ENCODE measurements around the gene CFAP45.

Gene CFAP45

DNA sequence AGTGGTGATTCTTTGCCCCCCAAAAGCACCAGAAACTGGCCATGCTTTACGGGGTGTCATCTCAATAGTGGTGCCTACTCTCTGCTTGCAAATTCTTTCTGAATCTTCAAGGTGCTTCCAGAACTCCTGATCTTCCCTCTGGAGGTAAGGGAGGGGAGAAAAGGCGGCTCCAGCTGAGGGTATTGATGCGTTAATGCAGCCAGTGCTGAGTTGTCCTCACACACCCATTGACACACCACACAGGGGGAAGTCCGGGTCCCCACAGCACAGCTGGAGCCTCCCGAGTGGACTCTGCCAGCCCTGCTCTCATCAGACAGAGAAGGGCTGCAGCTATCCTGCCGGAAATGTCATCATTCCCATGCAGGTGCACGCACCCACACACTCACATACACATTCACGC is 38.7 kb downstream of the CFAP45 start:
- Mint-ChIP-seq H3K4me3 (no peak overlapping the region), H3K36me3 (ENCODE audit: low read depth) (no peaks in the 10 kb centered on the region), H3K4me1 (ENCODE audit: low read depth) (peaks cover 11% of the 10 kb centered on the region), H3K9me3 (no peaks in the 10 kb centered on the region), H3K27me3 (peaks cover 48% of the 10 kb centered on the region), H3K27ac (no peak overlapping the region)
- intact Hi-C loops (cut with micrococcal nuclease): no loop called here

DNA sequence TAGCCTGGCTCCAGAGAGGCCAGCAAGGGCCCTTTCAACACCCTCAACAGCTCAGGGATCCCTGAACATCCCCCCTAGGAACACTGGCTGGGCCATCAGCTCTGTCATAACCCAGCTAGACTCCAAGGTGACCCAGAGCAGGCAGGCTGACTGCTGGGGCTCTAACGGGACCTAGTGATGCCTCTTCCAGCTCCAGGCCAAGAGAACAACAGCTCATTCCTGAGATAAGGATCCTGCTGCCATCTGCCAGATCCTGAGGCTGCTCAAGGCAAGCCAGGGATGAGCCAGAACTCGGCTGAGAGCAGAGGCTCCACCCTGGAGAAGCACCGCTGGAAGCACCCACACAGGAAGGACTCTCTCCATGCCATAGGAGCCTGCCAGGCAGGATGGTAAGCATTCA is 39.5 kb downstream of the CFAP45 start:
- peaks cover 17% of the 10 kb centered on the region for H3K4me1 Mint-ChIP-seq (ENCODE audit: low read depth)
- peaks cover 44% of the 10 kb centered on the region for H3K27me3 Mint-ChIP-seq
- no peaks in the 10 kb centered on the region for H3K36me3 Mint-ChIP-seq (ENCODE audit: low read depth)
- H3K4me3 Mint-ChIP-seq: no peak overlapping the region
- no peak overlapping the region for H3K27ac Mint-ChIP-seq
- intact Hi-C loops (cut with micrococcal nuclease): no loop called here
- H3K9me3 Mint-ChIP-seq: no peaks in the 10 kb centered on the region

DNA sequence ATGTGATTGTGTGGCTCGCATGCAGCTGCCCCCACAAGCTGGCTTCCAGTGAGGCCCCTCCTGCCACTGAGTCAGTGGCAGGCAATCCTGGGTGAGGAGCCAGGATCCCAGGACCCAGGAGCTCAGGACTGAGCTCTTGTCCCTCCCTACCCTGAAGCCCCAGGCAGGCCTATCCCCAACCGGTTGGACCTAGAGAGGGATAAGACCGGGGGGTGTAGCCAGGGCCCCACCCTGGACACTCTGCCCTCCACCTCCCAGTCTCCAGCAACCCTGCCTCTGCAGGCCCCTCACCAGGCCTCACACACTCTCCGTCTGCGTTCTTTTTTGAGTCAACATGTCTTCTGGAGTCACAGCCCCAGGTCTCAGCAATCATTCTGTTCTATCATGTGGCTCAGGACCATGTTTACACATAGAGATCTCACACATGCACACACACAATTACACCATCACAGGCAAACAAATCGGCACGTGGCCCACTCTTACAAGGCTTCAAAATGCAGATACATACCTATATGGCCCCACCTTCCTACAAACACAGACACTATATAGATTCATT is 40.1 kb downstream of the CFAP45 start:
- H3K36me3 Mint-ChIP-seq (ENCODE audit: low read depth): no peaks in the 10 kb centered on the region
- no peak overlapping the region for H3K4me3 Mint-ChIP-seq
- intact Hi-C loops (cut with micrococcal nuclease): no loop called here
- H3K27ac Mint-ChIP-seq: no peak overlapping the region
- peaks cover 46% of the 10 kb centered on the region for H3K27me3 Mint-ChIP-seq
- H3K9me3 Mint-ChIP-seq: no peaks in the 10 kb centered on the region
- peaks cover 23% of the 10 kb centered on the region for H3K4me1 Mint-ChIP-seq (ENCODE audit: low read depth)

DNA sequence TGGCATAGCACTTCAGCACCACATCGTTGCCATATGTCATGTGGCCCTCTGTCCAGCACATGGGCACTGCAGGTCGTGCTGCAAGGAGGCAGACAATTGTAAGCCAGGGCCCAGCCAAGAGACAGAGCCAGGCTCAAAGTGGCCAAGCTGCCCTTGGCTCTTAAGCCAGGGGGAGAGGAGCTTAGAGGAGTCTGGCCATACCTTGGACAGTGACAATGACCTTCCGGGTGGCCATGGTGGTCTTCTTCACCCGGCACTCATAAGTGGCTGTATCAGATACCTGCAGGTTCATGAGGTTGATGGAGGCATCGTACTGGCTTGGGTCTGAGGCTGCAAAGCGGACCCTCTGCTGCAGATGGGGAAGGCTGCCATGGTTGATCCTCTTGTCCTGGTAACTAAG is 42.1 kb downstream of the CFAP45 start:
- peaks cover 38% of the 10 kb centered on the region for H3K27me3 Mint-ChIP-seq
- H3K9me3 Mint-ChIP-seq: no peaks in the 10 kb centered on the region
- H3K27ac Mint-ChIP-seq: no peak overlapping the region
- no peak overlapping the region for H3K4me3 Mint-ChIP-seq
- H3K4me1 Mint-ChIP-seq (ENCODE audit: low read depth): peaks cover 31% of the 10 kb centered on the region
- no peaks in the 10 kb centered on the region for H3K36me3 Mint-ChIP-seq (ENCODE audit: low read depth)
- intact Hi-C loops (cut with micrococcal nuclease): no loop called here

DNA sequence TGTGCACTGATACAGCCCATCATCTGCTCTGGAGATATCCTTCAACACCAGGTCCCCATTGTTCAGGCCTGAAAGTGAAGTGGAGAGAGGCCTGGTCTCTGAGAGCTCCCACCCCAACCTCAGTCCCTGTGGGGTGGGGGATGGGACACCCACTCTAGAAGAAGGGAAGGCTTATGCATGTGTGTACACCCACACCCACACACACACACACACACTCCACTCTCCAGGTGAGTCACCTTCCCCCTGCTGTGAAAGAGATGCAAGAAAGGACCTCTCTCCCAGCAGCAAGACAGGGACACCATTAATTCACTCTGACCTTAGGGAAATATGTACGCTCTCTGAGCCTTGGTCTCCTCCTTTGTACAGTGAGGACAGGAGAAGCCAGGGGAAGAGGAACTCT is 43.4 kb downstream of the CFAP45 start:
- H3K36me3 Mint-ChIP-seq (ENCODE audit: low read depth): no peaks in the 10 kb centered on the region
- peaks cover 31% of the 10 kb centered on the region for H3K27me3 Mint-ChIP-seq
- H3K4me3 Mint-ChIP-seq: no peak overlapping the region
- H3K9me3 Mint-ChIP-seq: no peaks in the 10 kb centered on the region
- no peak overlapping the region for H3K27ac Mint-ChIP-seq
- H3K4me1 Mint-ChIP-seq (ENCODE audit: low read depth): peaks cover 42% of the 10 kb centered on the region
- intact Hi-C loops (cut with micrococcal nuclease): no loop called here

DNA sequence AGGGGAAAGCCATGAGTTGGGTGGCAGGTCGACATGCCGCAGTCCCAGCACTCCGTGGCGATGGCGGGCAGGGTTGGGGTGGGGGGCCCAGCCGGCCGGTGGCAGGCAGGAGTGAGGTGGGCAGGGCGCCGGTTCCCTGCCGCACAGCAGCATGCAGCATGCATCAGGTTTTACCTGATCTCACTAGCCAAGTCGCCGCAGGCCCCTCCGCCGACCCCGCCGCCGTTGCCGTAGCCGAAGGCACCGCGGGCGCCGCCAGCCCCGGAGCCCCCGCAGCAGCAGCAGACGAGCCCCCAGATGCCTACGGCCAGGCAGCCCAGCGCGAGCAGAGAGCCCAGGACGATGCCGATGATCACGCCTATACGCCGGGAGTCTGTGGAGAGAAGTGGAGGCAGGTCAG is 44.3 kb downstream of the CFAP45 start:
- no peaks in the 10 kb centered on the region for H3K9me3 Mint-ChIP-seq
- H3K27me3 Mint-ChIP-seq: peaks cover 26% of the 10 kb centered on the region
- H3K4me1 Mint-ChIP-seq (ENCODE audit: low read depth): peaks cover 50% of the 10 kb centered on the region
- no peak overlapping the region for H3K4me3 Mint-ChIP-seq
- H3K36me3 Mint-ChIP-seq (ENCODE audit: low read depth): no peaks in the 10 kb centered on the region
- H3K27ac Mint-ChIP-seq: no peak overlapping the region
- intact Hi-C loops (cut with micrococcal nuclease): no loop called here

DNA sequence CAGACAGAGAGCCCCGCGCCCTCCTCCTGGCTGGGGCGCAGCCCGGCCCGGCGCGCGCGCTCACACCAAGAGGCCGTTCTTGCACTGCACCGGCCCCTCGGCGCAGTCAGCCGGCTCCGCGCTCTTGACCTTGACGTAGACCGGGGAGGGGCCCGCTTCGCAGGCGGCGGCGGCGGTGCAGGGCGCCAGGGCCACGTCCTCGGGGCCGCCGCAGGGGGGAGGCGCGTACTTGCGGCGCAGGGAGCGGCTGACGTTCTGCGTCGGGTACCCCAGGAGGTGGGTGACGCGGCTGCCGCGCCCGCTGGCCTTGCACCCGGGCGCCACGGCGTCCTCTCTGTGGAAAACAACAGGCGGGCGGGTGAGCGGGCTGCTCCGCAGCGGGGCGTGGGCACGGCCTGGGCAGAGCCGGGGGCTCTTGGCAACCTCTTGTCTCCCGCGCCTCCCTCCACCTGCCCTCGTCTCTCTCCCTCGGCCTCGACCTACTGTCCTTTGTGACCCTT is 45.2 kb downstream of the CFAP45 start:
- Mint-ChIP-seq H3K4me1 (ENCODE audit: low read depth) (peaks cover 59% of the 10 kb centered on the region), H3K27ac (peak overlapping the region; percentile 18), H3K27me3 (peaks cover 17% of the 10 kb centered on the region), H3K9me3 (no peaks in the 10 kb centered on the region), H3K4me3 (peak overlapping the region; percentile 72), H3K36me3 (ENCODE audit: low read depth) (no peaks in the 10 kb centered on the region)
- intact Hi-C loops (cut with micrococcal nuclease): no loop called here

DNA sequence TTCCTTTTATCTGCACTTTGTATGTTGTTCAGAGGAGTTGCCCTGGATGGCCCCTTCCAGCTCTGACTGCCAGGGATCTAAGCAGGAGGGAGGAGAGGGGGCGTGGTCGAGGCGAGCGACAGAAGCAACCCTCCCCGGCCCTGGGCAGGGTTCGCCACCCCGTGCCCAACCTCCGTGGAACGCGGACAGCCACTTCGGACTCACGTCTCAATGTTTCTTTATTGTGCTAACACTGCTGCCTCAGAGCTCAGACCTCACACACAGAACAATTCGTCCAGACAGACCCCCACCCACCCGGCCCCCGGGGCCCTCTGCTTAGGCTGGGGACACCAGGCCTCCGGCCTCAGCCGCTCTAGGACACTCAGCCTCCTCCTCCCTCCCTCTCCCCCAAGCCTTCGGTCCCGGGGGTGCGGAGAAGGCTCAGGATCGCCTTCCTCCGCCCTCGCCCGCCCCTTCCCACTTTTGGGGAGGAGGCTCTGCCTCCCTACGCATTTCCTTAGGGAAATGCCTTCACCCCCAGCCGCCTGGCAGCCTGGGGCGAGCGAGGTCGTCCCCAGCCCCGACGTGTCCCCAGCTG is 45.8 kb downstream of the CFAP45 start:
- intact Hi-C loops (cut with micrococcal nuclease): no loop called here
- Mint-ChIP-seq H3K27me3 (peaks cover 17% of the 10 kb centered on the region), H3K9me3 (no peaks in the 10 kb centered on the region), H3K4me1 (ENCODE audit: low read depth) (peaks cover 61% of the 10 kb centered on the region), H3K4me3 (peak overlapping the region; percentile 72), H3K36me3 (ENCODE audit: low read depth) (no peaks in the 10 kb centered on the region), H3K27ac (no peak overlapping the region)

DNA sequence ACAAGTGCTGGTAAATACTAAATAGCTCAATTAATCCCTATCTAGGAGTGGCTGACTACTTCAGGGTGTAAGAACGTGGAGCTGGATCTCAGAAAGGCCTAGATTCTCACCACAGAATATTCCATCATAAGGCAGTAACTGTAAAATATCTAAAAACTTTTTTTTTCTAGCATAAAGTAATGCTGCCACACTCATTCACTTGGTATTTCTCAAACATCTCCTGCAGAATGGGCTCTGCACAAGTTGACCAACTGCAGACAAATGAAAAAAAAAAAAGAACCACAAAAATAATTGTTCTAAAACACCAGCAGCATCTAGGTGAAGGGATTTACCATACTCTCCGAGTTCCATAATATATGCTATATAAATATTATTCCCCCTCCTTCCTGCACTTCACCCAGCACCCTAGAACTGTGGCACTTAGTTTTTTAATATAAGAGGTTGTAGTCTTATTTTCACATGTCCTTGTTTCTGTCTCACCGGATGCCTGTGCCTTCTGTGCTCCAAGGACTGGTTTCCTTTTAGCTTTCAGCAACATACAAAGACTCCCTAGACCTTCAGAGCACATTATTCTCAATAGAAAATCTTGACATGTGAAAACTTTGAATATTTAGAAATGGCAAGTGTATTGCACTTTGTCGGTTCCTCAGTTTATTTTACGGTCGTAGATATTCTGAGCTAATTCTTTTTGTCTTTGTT is 46.4 kb downstream of the CFAP45 start:
- peaks cover 68% of the 10 kb centered on the region for H3K4me1 Mint-ChIP-seq (ENCODE audit: low read depth)
- no peak overlapping the region for H3K4me3 Mint-ChIP-seq
- H3K27ac Mint-ChIP-seq: no peak overlapping the region
- no peaks in the 10 kb centered on the region for H3K36me3 Mint-ChIP-seq (ENCODE audit: low read depth)
- intact Hi-C loops (cut with micrococcal nuclease): no loop called here
- peaks cover 17% of the 10 kb centered on the region for H3K27me3 Mint-ChIP-seq
- no peaks in the 10 kb centered on the region for H3K9me3 Mint-ChIP-seq

DNA sequence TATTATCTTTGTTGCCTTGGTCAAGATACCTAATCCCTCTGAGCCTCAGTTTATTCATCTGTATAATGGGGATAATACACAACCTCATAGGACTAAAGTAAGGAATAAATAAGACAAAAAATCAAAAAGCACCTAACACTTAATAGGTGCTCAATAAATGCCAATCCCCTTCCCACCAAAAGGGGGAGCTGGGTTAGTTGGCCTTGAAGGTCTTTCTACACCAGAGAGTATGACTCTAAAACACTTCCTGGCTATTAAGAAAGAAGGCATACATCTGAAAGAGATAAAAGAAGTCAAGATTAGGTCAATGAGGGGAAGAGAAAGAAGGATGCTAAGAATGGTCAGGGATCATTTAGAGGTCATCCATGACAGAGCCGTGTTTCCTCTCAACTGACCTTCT is 48.6 kb downstream of the CFAP45 start:
- H3K27me3 Mint-ChIP-seq: peaks cover 18% of the 10 kb centered on the region
- H3K4me1 Mint-ChIP-seq (ENCODE audit: low read depth): peaks cover 74% of the 10 kb centered on the region
- H3K36me3 Mint-ChIP-seq (ENCODE audit: low read depth): no peaks in the 10 kb centered on the region
- H3K4me3 Mint-ChIP-seq: no peak overlapping the region
- intact Hi-C loops (cut with micrococcal nuclease): no loop called here
- no peak overlapping the region for H3K27ac Mint-ChIP-seq
- H3K9me3 Mint-ChIP-seq: no peaks in the 10 kb centered on the region

DNA sequence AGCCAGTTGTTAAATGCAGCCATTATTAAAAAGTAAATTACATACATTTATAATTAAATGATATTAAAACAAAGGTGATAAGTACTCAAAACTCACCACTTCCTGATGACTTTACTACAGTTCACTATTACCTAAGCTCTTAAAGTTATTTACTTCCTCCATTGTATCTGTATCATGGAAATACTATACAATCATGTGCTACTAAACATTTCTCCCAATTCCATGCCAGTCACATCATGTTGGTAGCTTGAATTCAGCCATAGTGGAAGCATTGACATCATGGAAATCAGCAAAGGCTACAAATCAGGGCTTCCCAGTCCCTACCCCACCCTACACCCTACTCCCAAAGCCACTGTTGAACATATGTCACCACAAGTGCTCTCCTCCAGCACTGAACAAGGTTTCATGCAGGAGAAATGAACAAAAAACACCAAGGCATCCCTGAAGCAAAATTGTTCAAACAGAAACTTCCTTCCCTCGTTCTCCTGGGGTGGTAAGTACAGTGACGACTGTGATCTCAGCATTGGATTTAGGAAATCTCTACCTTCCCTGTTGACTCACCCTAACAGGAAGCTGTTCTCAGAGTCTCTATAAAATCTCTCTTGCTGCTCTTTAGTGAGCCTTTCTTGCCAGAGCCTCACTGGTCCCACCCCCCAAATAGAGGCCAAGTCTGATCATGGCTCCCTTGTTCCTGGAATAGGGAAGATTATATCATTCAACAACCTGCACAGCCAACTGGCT is 50.2 kb downstream of the CFAP45 start:
- no peaks in the 10 kb centered on the region for H3K9me3 Mint-ChIP-seq
- intact Hi-C loops (cut with micrococcal nuclease): no loop called here
- no peak overlapping the region for H3K4me3 Mint-ChIP-seq
- peaks cover 14% of the 10 kb centered on the region for H3K27me3 Mint-ChIP-seq
- no peaks in the 10 kb centered on the region for H3K36me3 Mint-ChIP-seq (ENCODE audit: low read depth)
- H3K4me1 Mint-ChIP-seq (ENCODE audit: low read depth): peaks cover 59% of the 10 kb centered on the region
- no peak overlapping the region for H3K27ac Mint-ChIP-seq

DNA sequence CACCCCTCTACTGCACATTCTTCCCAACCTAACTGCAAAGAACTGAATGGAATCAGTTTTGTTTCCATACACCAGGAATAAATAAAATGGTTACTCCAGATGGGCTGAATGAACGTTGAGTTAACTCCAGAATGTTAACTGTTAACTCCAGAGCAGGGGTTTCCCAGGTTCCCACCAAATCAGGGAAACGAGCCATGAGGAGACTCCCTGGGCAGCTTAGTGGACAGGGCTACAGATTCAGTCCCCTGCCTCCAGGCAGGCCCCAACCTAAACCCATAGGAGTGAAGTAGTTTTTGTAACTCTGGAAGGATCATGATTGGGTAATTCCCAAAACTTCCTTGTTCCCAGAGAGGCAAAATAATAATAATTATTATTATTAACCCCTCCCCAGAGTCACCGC is 51.6 kb downstream of the CFAP45 start:
- no peaks in the 10 kb centered on the region for H3K9me3 Mint-ChIP-seq
- no peaks in the 10 kb centered on the region for H3K36me3 Mint-ChIP-seq (ENCODE audit: low read depth)
- H3K27me3 Mint-ChIP-seq: peaks cover 21% of the 10 kb centered on the region

DNA sequence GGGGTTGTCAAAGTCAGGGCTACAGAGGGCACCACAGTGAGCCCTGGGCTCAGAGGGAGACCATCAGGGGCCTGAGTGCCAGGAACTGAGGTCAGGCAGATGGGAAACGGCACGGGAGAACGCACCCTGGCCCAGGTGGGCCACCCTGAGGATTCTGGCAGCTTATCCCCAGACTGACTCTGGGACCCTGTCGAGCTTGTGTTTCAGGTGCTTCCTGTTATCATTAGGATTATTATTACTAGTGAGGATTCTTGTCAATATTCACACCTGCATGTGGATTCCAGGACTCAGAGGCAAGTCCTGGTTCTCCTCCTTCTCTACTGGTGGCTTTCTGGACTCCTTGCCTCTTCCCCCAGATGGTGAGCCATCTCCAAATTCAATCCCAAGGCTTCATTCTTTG is 52.7 kb downstream of the CFAP45 start:
- H3K27ac Mint-ChIP-seq: no peak overlapping the region
- H3K36me3 Mint-ChIP-seq (ENCODE audit: low read depth): no peaks in the 10 kb centered on the region
- intact Hi-C loops (cut with micrococcal nuclease): no loop called here

More for the DNA sequence above, 51.6 kb downstream of the CFAP45 start:
- peaks cover 52% of the 10 kb centered on the region for H3K4me1 Mint-ChIP-seq (ENCODE audit: low read depth)
- H3K4me3 Mint-ChIP-seq: no peak overlapping the region
- H3K27ac Mint-ChIP-seq: no peak overlapping the region
- intact Hi-C loops (cut with micrococcal nuclease): no loop called here

More for the DNA sequence above, 52.7 kb downstream of the CFAP45 start:
- peaks cover 21% of the 10 kb centered on the region for H3K27me3 Mint-ChIP-seq
- H3K9me3 Mint-ChIP-seq: no peaks in the 10 kb centered on the region
- H3K4me1 Mint-ChIP-seq (ENCODE audit: low read depth): peaks cover 41% of the 10 kb centered on the region
- no peak overlapping the region for H3K4me3 Mint-ChIP-seq
